ENCODE measurements around the gene CFAP70. TPM values are rescaled to one million over a fixed set of nuclear protein-coding genes. Genes with fewer than 3 reads are reported as not detected.

The CFAP70 gene
- total RNA-seq, 2 experiments from 2014 or later, result 0.51 to 0.59 TPM

- Mint-ChIP-seq H3K4me3 (peak overlapping the region; percentile 100), H3K27ac (peak overlapping the region; percentile 97), H3K36me3 (ENCODE audit: low read depth) (peaks cover 79% of the 10 kb centered on the region), H3K9me3 (no peaks in the 10 kb centered on the region), H3K27me3 (no peaks in the 10 kb centered on the region), H3K4me1 (ENCODE audit: low read depth) (peaks cover 53% of the 10 kb centered on the region)
- no peak for ATAC-seq
- intact Hi-C loops (cut with micrococcal nuclease), result loop anchor here (10.0 kb wide), 1 partner anchor 249 kb away; the partner anchor contains the start of gene PPP3CB
- ChIA-PET CTCF (interaction anchor here (1.2 to 1.4 kb wide), 3 partner anchors 10 to 149 kb away, joined by 3 read pairs; partner anchors contain the start of gene P4HA1), POLR2A (interaction anchor here (0.6 to 3.4 kb wide), 14 partner anchors 9 to 247 kb away, joined by 3 to 22 read pairs (median 5); partner anchors contain the start of genes ANXA7 and CFAP70)
- DNase-seq, result no peak
- no peak for TF ChIP-seq CTCF (IDR thresholded peaks at IDR 0.05)
These were observed 112.4 kb downstream of the CFAP70 start for GRCh38 chr10:73246322-73246645.

GRCh38 chr10:73244866-73245477, 113.7 kb downstream of the CFAP70 start:
- ChIA-PET POLR2A (interaction anchor here (0.6 to 3.4 kb wide), 6 partner anchors 7 to 166 kb away, joined by 3 to 22 read pairs (median 3); no protein-coding TSS in a partner anchor), CTCF (interaction anchor here (0.6 kb wide), 1 partner anchor 149 kb away, joined by 3 read pairs; no protein-coding TSS in a partner anchor)
- Mint-ChIP-seq H3K27ac (peak overlapping the region; percentile 70), H3K36me3 (ENCODE audit: low read depth) (peaks cover 81% of the 10 kb centered on the region), H3K27me3 (no peaks in the 10 kb centered on the region), H3K4me1 (ENCODE audit: low read depth) (peaks cover 47% of the 10 kb centered on the region), H3K9me3 (no peaks in the 10 kb centered on the region), H3K4me3 (peak overlapping the region; percentile 100)
- ATAC-seq, result no peak
- no peak for TF ChIP-seq CTCF (IDR thresholded peaks at IDR 0.05)
- DNase-seq, result no peak
- intact Hi-C loops (cut with micrococcal nuclease), result loop anchor here (10.0 kb wide), 1 partner anchor 250 kb away; the partner anchor contains the start of gene PPP3CB

- Mint-ChIP-seq H3K9me3 (no peaks in the 10 kb centered on the region), H3K4me3 (no peak overlapping the region), H3K27me3 (no peaks in the 10 kb centered on the region), H3K36me3 (ENCODE audit: low read depth) (peaks cover 52% of the 10 kb centered on the region), H3K27ac (no peak overlapping the region), H3K4me1 (ENCODE audit: low read depth) (peaks cover 21% of the 10 kb centered on the region)
- ChIA-PET POLR2A (interaction anchor here (1.3 to 6.3 kb wide), 3 partner anchors 10 to 14 kb away, joined by 3 to 33 read pairs (median 4); partner anchors contain the start of gene MRPS16), CTCF (no interaction called here)
- intact Hi-C loops (cut with micrococcal nuclease), result loop anchor here (10.0 kb wide), 1 partner anchor 255 kb away; the partner anchor contains the start of gene PPP3CB
- DNase-seq (no peak), ATAC-seq (no peak)
- no peak for TF ChIP-seq CTCF (IDR thresholded peaks at IDR 0.05)
These were observed 118.8 kb downstream of the CFAP70 start for GRCh38 chr10:73239908-73240307.

GRCh38 chr10:73238990-73239566, 119.6 kb downstream of the CFAP70 start:
- no peak overlapping the region for H3K27ac Mint-ChIP-seq
- CTCF ChIA-PET, result interaction anchor here (1.0 to 1.5 kb wide), 3 partner anchors 17 to 142 kb away, joined by 3 to 4 read pairs (median 3); no protein-coding TSS in a partner anchor
- no peak for DNase-seq
- peaks cover 48% of the 10 kb centered on the region for H3K36me3 Mint-ChIP-seq (ENCODE audit: low read depth)
- intact Hi-C loops (cut with micrococcal nuclease), result no loop called here
- ATAC-seq, result no peak
- no peaks in the 10 kb centered on the region for H3K27me3 Mint-ChIP-seq
- H3K4me1 Mint-ChIP-seq (ENCODE audit: low read depth), result peaks cover 12% of the 10 kb centered on the region
- POLR2A ChIA-PET, result interaction anchor here (0.7 to 6.3 kb wide), 5 partner anchors 7 to 170 kb away, joined by 3 to 33 read pairs (median 4); partner anchors contain the start of genes DNAJC9 and MRPS16
- TF ChIP-seq CTCF (IDR thresholded peaks at IDR 0.05), result no peak
- H3K9me3 Mint-ChIP-seq, result no peaks in the 10 kb centered on the region
- no peak overlapping the region for H3K4me3 Mint-ChIP-seq

GRCh38 chr10:73234695-73235094, 124.0 kb downstream of the CFAP70 start:
- Mint-ChIP-seq H3K27ac (no peak overlapping the region), H3K27me3 (no peaks in the 10 kb centered on the region), H3K9me3 (no peaks in the 10 kb centered on the region), H3K4me3 (no peak overlapping the region), H3K36me3 (ENCODE audit: low read depth) (peaks cover 23% of the 10 kb centered on the region), H3K4me1 (ENCODE audit: low read depth) (no peaks in the 10 kb centered on the region)
- TF ChIP-seq CTCF (IDR thresholded peaks at IDR 0.05), result no peak
- POLR2A ChIA-PET, result interaction anchor here (0.9 to 1.4 kb wide), 3 partner anchors 9 to 18 kb away, joined by 3 to 4 read pairs (median 3); partner anchors contain the start of gene MRPS16
- CTCF ChIA-PET, result no interaction called here
- intact Hi-C loops (cut with micrococcal nuclease), result no loop called here
- ATAC-seq, result no peak
- no peak for DNase-seq

Data from activated CD8-positive, alpha-beta T cell treated with anti-CD3 and anti-CD28 coated beads for 36 hours (primary cell).